ENCODE results near the gene GRID1. TPM values are rescaled to one million over a fixed set of nuclear protein-coding genes. Genes with fewer than 3 reads are reported as not detected.

The GRID1 gene
- total and polyA plus RNA-seq, 9 of the 15 experiments (the other 6 are each of a cell fraction or from before 2014, with no cell fraction given) = 0.01 to 7.2 (median 1.2) TPM

GRCh38 chr10:85575441-85575840, 791.2 kb downstream of the GRID1 start:
- FAIRE-seq = no peak
- no peaks in the 10 kb centered on the region for H3K36me3 ChIP-seq (ENCODE audit: control insufficient read depth, insufficient read depth, low read length)
- TF ChIP-seq SRSF7 (optimal IDR thresholded peaks at IDR 0.05; ENCODE audit: low read depth, low read length) = no peak
- no peak for TF ChIP-seq NR4A1 (CRISPR knock-in tag; IDR thresholded peaks at IDR 0.05)
- TF ChIP-seq NR4A1 (tag; IDR thresholded peaks at IDR 0.05) = no peak
- no peak for TF ChIP-seq ATF6 (CRISPR knock-in tag; IDR thresholded peaks at IDR 0.05)
- TF ChIP-seq BCL6 (CRISPR knock-in tag; IDR thresholded peaks at IDR 0.05) = no peak
- TF ChIP-seq SUPT5H (IDR thresholded peaks at IDR 0.05) = no peak
- no peak for TF ChIP-seq FOXK2 (conservative IDR thresholded peaks at IDR 0.05 in 1 of 2, IDR thresholded peaks at IDR 0.05 in 1 of 2; ENCODE audit: low read depth in 2 of 2)
- no peak for TF ChIP-seq ZNF140 (CRISPR knock-in tag; IDR thresholded peaks at IDR 0.05)
- TF ChIP-seq, protein P1, sequence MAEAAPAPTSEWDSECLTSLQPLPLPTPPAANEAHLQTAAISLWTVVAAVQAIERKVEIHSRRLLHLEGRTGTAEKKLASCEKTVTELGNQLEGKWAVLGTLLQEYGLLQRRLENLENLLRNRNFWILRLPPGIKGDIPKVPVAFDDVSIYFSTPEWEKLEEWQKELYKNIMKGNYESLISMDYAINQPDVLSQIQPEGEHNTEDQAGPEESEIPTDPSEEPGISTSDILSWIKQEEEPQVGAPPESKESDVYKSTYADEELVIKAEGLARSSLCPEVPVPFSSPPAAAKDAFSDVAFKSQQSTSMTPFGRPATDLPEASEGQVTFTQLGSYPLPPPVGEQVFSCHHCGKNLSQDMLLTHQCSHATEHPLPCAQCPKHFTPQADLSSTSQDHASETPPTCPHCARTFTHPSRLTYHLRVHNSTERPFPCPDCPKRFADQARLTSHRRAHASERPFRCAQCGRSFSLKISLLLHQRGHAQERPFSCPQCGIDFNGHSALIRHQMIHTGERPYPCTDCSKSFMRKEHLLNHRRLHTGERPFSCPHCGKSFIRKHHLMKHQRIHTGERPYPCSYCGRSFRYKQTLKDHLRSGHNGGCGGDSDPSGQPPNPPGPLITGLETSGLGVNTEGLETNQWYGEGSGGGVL (CRISPR knock-in tag; IDR thresholded peaks at IDR 0.05) = no peak
- TF ChIP-seq PTBP1 (IDR thresholded peaks at IDR 0.05; ENCODE audit: low read depth, low read length) = no peak
- TF ChIP-seq, protein P2, sequence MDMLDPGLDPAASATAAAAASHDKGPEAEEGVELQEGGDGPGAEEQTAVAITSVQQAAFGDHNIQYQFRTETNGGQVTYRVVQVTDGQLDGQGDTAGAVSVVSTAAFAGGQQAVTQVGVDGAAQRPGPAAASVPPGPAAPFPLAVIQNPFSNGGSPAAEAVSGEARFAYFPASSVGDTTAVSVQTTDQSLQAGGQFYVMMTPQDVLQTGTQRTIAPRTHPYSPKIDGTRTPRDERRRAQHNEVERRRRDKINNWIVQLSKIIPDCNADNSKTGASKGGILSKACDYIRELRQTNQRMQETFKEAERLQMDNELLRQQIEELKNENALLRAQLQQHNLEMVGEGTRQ (CRISPR knock-in tag; IDR thresholded peaks at IDR 0.05) = no peak
- no peak for TF ChIP-seq EZH2 (IDR thresholded peaks at IDR 0.05; ENCODE audit: borderline replicate concordance, low read depth, low read length)
- TF ChIP-seq FOXJ2 (tag; IDR thresholded peaks at IDR 0.05) = no peak
- no peak for TF ChIP-seq ZNF316 (IDR thresholded peaks at IDR 0.05)
- H3K9me3 ChIP-seq (replicated peaks; ENCODE audit: control insufficient read depth, insufficient read depth, low read depth, low read length) = no peaks in the 10 kb centered on the region
- no peak overlapping the region for H3K4me2 ChIP-seq (ENCODE audit: insufficient read depth, low read length)
- ChIA-PET CTCF (ENCODE audit: low intra/inter-chr PET ratio) (no interaction called here), POLR2A (no interaction called here)
- no TSS peak for BruUV-seq (replicated peaks)
- no peaks in the 10 kb centered on the region for H3K4me1 ChIP-seq (replicated peaks in 1 of 2; ENCODE audit: control insufficient read depth in 2 of 2, insufficient read depth in 2 of 2, low read length in 2 of 2)
- no peaks in the 10 kb centered on the region for H3K79me2 ChIP-seq (ENCODE audit: control insufficient read depth, insufficient read depth, low read length)
- H3K4me3 ChIP-seq = no peak overlapping the region
- H3K27ac ChIP-seq (ENCODE audit: extremely low read depth, low read depth, low read length) = no peak overlapping the region
- in situ Hi-C loops (cut with MboI) (no loop called here), intact Hi-C loops (cut with micrococcal nuclease) (no loop called here)
- ATAC-seq = no peak
- H3K9ac ChIP-seq (ENCODE audit: insufficient read depth in 1 of 2, low read depth in 2 of 2, low read length in 2 of 2) = no peak overlapping the region
- H3K9me1 ChIP-seq (ENCODE audit: control insufficient read depth, insufficient read depth, low read length) = no peaks in the 10 kb centered on the region
- no peak for DNase-seq (ENCODE audit: extremely low read depth in 1 of 4, low spot score in 3 of 4)
- no peak overlapping the region for H2AFZ ChIP-seq (ENCODE audit: low read depth, low read length)
- no peaks in the 10 kb centered on the region for H4K20me1 ChIP-seq (replicated peaks; ENCODE audit: control insufficient read depth, insufficient read depth, low read length)
- 0% methylated on average over 1 of the region's 1 CpG for WGBS (ENCODE audit: insufficient coverage, low coverage, missing lambda C conversion rate)
- H3K27me3 ChIP-seq (ENCODE audit: control insufficient read depth in 2 of 2, insufficient read depth in 2 of 2, low read length in 2 of 2) = no peaks in the 10 kb centered on the region
